Naive thymus-derived CD4-positive, alpha-beta T cell (primary cell): ENCODE data around the gene LAMA5. TPM values are rescaled to one million over a fixed set of nuclear protein-coding genes. Genes with fewer than 3 reads are reported as not detected.

ENCODE experiments used
- ATAC-seq: fragments of 150-1000 bp; cut with Tn5 transposase; 2 replicates; pipeline ENCODE4 v1.10.0; 2021; ENCODE audit warnings: mild to moderate bottlenecking, moderate library complexity
- CTCF ChIA-PET: fragments of 350-600 bp; sonication (Branson Sonifier 250); formaldehyde crosslinking; loops from one replicate; lab custom pipeline; 2021; ENCODE audit warnings: antibody characterized with exemption; lab: Charles Lee
- POLR2A ChIA-PET: fragments of 350-600 bp; sonication (Branson Sonifier 250); formaldehyde crosslinking; loops from one replicate; lab custom pipeline; 2021; ENCODE audit warnings: antibody characterized with exemption, inconsistent platforms; lab: Charles Lee
- DNase-seq, 9 donors: peaks; one replicate each; pipeline versions ENCODE4 v3.0.0 to v3.0.0-alpha.2; 2020 to 2022; ENCODE audit warnings: mixed read lengths in 1 of 9
- H3K27ac ChIP-seq: one replicate; pipeline ENCODE4 v1.7.0; 2013; ENCODE audit warnings: mild to moderate bottlenecking, low read depth, low read length, moderate library complexity
- H3K27me3 ChIP-seq, 2 donors: one replicate each; pipeline ENCODE4 v1.7.0; 2013; ENCODE audit warnings: low read length in 2 of 2, mild to moderate bottlenecking in 2 of 2, moderate library complexity in 2 of 2; ENCODE audit not compliant: control insufficient read depth in 2 of 2, insufficient read depth in 2 of 2
- H3K36me3 ChIP-seq, 3 experiments: 1 replicate in 2 of 3; 2 replicates in 1 of 3; pipeline ENCODE4 v1.7.0; 2013; ENCODE audit warnings: low read length in 3 of 3, mild to moderate bottlenecking in 3 of 3, moderate library complexity in 1 of 3; ENCODE audit not compliant: insufficient read depth in 3 of 3, control insufficient read depth in 2 of 3
- H3K4me1 ChIP-seq, 2 donors: one replicate each; pipeline ENCODE4 v1.7.0; 2013; ENCODE audit warnings: low read length in 2 of 2, mild to moderate bottlenecking in 2 of 2, moderate library complexity in 1 of 2; ENCODE audit not compliant: control insufficient read depth in 2 of 2, insufficient read depth in 2 of 2
- H3K4me3 ChIP-seq: 2 replicates; pipeline ENCODE4 v1.7.0; 2013; ENCODE audit warnings: mild to moderate bottlenecking, low read length
- H3K9me3 ChIP-seq, 3 experiments: 1 replicate in 2 of 3; 2 replicates in 1 of 3; pipeline ENCODE4 v1.7.0; 2013; ENCODE audit warnings: low read length in 3 of 3; ENCODE audit not compliant: control insufficient read depth in 2 of 3
- H3K27ac Mint-ChIP-seq, 9 donors: one replicate each; pipeline ENCODE4 v1.8.0; 2020 to 2022; ENCODE audit warnings: mixed read lengths in 9 of 9, mild to moderate bottlenecking in 8 of 9, moderate library complexity in 5 of 9, inconsistent platforms in 2 of 9
- H3K27me3 Mint-ChIP-seq, 5 donors: one replicate each; pipeline ENCODE4 v1.8.0; 2021 to 2022; ENCODE audit warnings: mixed read lengths in 5 of 5, mild to moderate bottlenecking in 1 of 5
- H3K36me3 Mint-ChIP-seq, 5 donors: one replicate each; pipeline ENCODE4 v1.8.0; 2020 to 2022; ENCODE audit warnings: mixed read lengths in 5 of 5, mild to moderate bottlenecking in 3 of 5, inconsistent platforms in 1 of 5
- H3K4me1 Mint-ChIP-seq, 7 donors: one replicate each; pipeline ENCODE4 v1.8.0; 2020 to 2022; ENCODE audit warnings: mixed read lengths in 7 of 7, mild to moderate bottlenecking in 3 of 7, inconsistent platforms in 1 of 7
- H3K4me3 Mint-ChIP-seq, 10 donors: one replicate each; pipeline ENCODE4 v1.8.0; 2020 to 2022; ENCODE audit warnings: mild to moderate bottlenecking in 10 of 10, mixed read lengths in 10 of 10, moderate library complexity in 6 of 10, inconsistent platforms in 2 of 10
- H3K9me3 Mint-ChIP-seq, 11 donors: one replicate each; pipeline ENCODE4 v1.8.0; 2020 to 2022; ENCODE audit warnings: mixed read lengths in 11 of 11, mild to moderate bottlenecking in 4 of 11, inconsistent platforms in 1 of 11, moderate library complexity in 1 of 11
- intact Hi-C, 2 donors: fragments of 100-400 bp; cut with micrococcal nuclease; formaldehyde crosslinking; loops; one replicate each; pipeline ENCODE4 v1.15.1; 2023
- polyA plus RNA-seq, 2 donors: library from polyadenylated mRNA; unstranded; fragments of 300-500 nt; fragmentation: Illumina TruSeq; gene quantifications; one replicate each; pipeline ENCODE4 v1.2.3, GENCODE V29; 2021
- total RNA-seq, 6 experiments: library from RNA in 5 of 6; stranded (reverse) in 5 of 6; gene quantifications; 1 replicate in 5 of 6; 2 replicates in 1 of 6; pipeline ENCODE4 v1.2.3 and lab custom pipeline; 2021 to 2026

LAMA5 gene
- total and polyA plus RNA-seq, 7 experiments from 2014 or later: 0.05 to 1.3 (median 0.57) TPM; not detected in 2

DNA sequence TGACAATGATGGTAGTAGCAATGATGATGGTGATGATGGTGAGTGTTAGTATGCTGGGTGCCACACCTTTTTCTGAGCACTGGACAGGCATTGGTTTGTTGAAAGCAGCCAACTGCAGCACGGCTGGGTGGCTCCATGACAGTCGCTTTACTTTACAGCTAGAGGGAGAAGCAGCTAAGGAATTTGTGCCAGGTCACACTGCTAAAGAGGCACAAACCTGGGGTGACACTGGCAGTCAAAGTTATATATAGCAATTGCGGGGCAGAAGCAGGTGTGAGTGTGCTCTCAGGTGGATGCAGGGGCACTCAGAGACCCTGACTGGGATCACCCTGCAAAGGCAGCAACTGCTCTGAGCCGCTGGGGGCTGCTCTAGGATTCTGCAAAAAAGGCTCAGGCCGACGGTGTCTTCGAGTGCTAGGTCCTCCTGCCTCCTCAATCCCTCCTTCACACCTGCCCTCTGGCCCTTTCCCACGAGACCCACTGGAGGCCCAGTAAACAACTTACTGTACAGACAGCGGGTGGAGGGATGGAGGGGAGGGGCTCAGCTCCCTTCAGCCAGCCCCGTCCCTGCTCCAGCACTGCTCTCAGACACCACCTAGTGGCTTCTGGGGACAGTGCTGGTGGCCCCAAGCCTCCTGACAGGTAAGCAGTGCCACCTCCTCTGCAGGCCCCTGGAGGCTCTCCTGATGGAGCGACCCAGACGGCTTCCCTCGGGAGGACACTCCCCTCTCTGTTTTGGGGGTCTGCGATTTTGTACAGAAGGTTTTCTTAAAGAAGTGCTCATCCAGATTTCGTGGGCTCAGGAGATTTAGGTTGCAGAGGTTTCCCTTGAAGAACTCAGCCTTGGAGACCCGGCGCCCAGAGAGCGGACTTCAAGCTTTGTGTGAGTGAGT lies 15.4 kb upstream of the LAMA5 start:
- peak overlapping the region in 8 of 9 donors; percentile 32 to 85 (median 66) for H3K27ac Mint-ChIP-seq
- intact Hi-C loops: loop anchor here (1.0 to 10.0 kb wide), 8 partner anchors 25 to 1272 kb away; partner anchors contain the start of genes ADRM1 (in 2 of the 2), CABLES2 (in 1 of the 2), OSBPL2 (in 1 of the 2) and RTEL1 (in 1 of the 2)
- H3K36me3 ChIP-seq: peaks cover 0 to 9% (median 0%) of the 10 kb centered on the region in 3 experiments
- H3K4me1 ChIP-seq: peaks cover 14 to 15% of the 10 kb centered on the region in 2 donors
- POLR2A ChIA-PET: interaction anchor here (0.5 to 0.9 kb wide), 2 partner anchors 25 to 83 kb away, joined by 3 to 4 read pairs; no protein-coding TSS in a partner anchor
- H3K27me3 ChIP-seq: no peaks in the 10 kb centered on the region
- CTCF ChIA-PET: interaction anchor here (0.7 to 1.4 kb wide), 5 partner anchors 27 to 371 kb away, joined by 3 to 5 read pairs (median 3); no protein-coding TSS in a partner anchor
- H3K4me1 Mint-ChIP-seq: peaks cover 26 to 40% (median 31%) of the 10 kb centered on the region in 7 donors
- peak overlapping the region; percentile 10 for H3K27ac ChIP-seq
- no peaks in the 10 kb centered on the region for H3K9me3 ChIP-seq
- peaks cover 0 to 6% (median 3%) of the 10 kb centered on the region in 11 donors for H3K9me3 Mint-ChIP-seq
- peaks cover 6 to 16% (median 6%) of the 10 kb centered on the region in 5 donors for H3K36me3 Mint-ChIP-seq
- no peak overlapping the region for H3K4me3 ChIP-seq
- H3K27me3 Mint-ChIP-seq: no peaks in the 10 kb centered on the region
- ATAC-seq (peak; percentile 83), DNase-seq (peak; percentile 58 to 80 (median 76))
- H3K4me3 Mint-ChIP-seq: peak overlapping the region in 5 of 10 donors; percentile 16 to 38 (median 21)

DNA sequence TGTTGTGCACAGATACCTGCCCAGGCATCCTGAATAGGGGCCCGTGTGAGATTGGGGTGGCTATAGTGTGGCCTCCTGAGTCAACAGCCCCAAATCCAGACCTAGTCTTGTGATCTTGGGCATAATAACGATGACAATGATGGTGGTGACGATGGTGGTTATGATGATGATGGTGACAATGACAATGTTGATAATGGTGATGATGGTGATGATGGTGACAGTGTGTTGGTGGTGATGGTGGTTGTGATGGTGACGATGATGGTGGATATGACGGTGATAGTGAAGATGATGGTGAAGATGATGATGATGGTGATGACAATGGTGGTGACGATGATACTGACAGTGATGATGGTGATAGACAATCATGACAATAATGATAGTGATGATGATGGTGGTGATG lies 14.7 kb upstream of the LAMA5 start:
- ChIA-PET POLR2A (no interaction called here), CTCF (interaction anchor here (0.9 to 1.1 kb wide), 2 partner anchors 81 to 370 kb away, joined by 3 to 5 read pairs; no protein-coding TSS in a partner anchor)
- peaks cover 23 to 36% (median 29%) of the 10 kb centered on the region in 7 donors for H3K4me1 Mint-ChIP-seq
- Histone ChIP-seq H3K27ac (peak overlapping the region; percentile 12), H3K27me3 (no peaks in the 10 kb centered on the region), H3K9me3 (no peaks in the 10 kb centered on the region), H3K36me3 (peaks cover 0 to 4% (median 0%) of the 10 kb centered on the region in 3 experiments), H3K4me1 (peaks cover 12 to 13% of the 10 kb centered on the region in 2 donors), H3K4me3 (no peak overlapping the region)
- DNase-seq (no peak), ATAC-seq (no peak)
- H3K4me3 Mint-ChIP-seq: no peak overlapping the region
- intact Hi-C loops: loop anchor here (1.0 to 10.0 kb wide), 8 partner anchors 25 to 1273 kb away; partner anchors contain the start of genes ADRM1 (in 2 of the 2), CABLES2 (in 1 of the 2), OSBPL2 (in 1 of the 2) and RTEL1 (in 1 of the 2)
- no peaks in the 10 kb centered on the region for H3K27me3 Mint-ChIP-seq
- peaks cover 0 to 6% (median 3%) of the 10 kb centered on the region in 11 donors for H3K9me3 Mint-ChIP-seq
- peak overlapping the region in 6 of 9 donors; percentile 0 to 80 (median 21) for H3K27ac Mint-ChIP-seq
- peaks cover 6 to 13% (median 6%) of the 10 kb centered on the region in 5 donors for H3K36me3 Mint-ChIP-seq

GRCh38 chr20:62381202-62381797 lies 14.2 kb upstream of the LAMA5 start:
- peaks cover 0 to 6% (median 3%) of the 10 kb centered on the region in 11 donors for H3K9me3 Mint-ChIP-seq
- peaks cover 22 to 36% (median 29%) of the 10 kb centered on the region in 7 donors for H3K4me1 Mint-ChIP-seq
- ATAC-seq (no peak), DNase-seq (no peak)
- ChIA-PET CTCF (no interaction called here), POLR2A (no interaction called here)
- H3K36me3 Mint-ChIP-seq: peaks cover 6 to 13% (median 6%) of the 10 kb centered on the region in 5 donors
- no peaks in the 10 kb centered on the region for H3K27me3 Mint-ChIP-seq
- Histone ChIP-seq H3K36me3 (no peaks in the 10 kb centered on the region), H3K9me3 (no peaks in the 10 kb centered on the region), H3K27ac (peak overlapping the region; percentile 12), H3K4me3 (no peak overlapping the region), H3K4me1 (peaks cover 12 to 13% of the 10 kb centered on the region in 2 donors), H3K27me3 (no peaks in the 10 kb centered on the region)
- H3K4me3 Mint-ChIP-seq: no peak overlapping the region
- intact Hi-C loops: loop anchor here (5.0 to 10.0 kb wide), 5 partner anchors 144 to 1274 kb away; partner anchors contain the start of genes OSBPL2 (in 1 of the 2), RTEL1 (in 1 of the 2), STMN3 (in 1 of the 2) and TAF4 (in 1 of the 2)
- H3K27ac Mint-ChIP-seq: peak overlapping the region in 2 of 9 donors; percentile 12 to 45

DNA sequence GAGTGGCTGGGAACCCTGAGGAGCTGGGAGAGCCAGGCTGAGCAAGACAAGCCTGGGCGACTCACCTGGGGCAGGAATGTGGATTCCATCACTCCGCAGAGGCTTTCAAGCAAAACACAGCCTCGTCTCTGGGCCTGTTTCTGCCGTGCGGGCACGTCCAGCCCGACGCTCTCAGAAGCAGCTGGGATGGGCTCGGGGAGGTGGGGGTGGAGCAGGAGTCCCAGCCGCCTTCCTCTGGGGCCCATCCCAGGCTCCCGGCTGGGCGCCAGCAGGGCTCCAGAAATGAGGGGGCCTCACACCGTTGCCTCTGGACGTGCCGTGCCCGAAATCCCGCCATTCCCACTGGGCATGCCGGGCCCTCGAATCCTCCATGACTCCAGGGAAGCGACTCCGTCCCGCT lies 11.1 kb upstream of the LAMA5 start:
- no peak overlapping the region for H3K27ac ChIP-seq
- no peaks in the 10 kb centered on the region for H3K36me3 ChIP-seq
- Mint-ChIP-seq H3K27ac (no peak overlapping the region), H3K4me1 (peaks cover 5 to 14% (median 12%) of the 10 kb centered on the region in 7 donors), H3K9me3 (peaks cover 0 to 6% (median 0%) of the 10 kb centered on the region in 11 donors), H3K27me3 (no peaks in the 10 kb centered on the region), H3K36me3 (peaks cover 6 to 10% (median 6%) of the 10 kb centered on the region in 5 donors), H3K4me3 (no peak overlapping the region)
- H3K27me3 ChIP-seq: no peaks in the 10 kb centered on the region
- intact Hi-C loops: no loop called here
- DNase-seq (no peak), ATAC-seq (no peak)
- peaks cover 0 to 4% of the 10 kb centered on the region in 2 donors for H3K4me1 ChIP-seq
- H3K9me3 ChIP-seq: no peaks in the 10 kb centered on the region
- POLR2A ChIA-PET: no interaction called here
- H3K4me3 ChIP-seq: no peak overlapping the region
- CTCF ChIA-PET: no interaction called here

DNA sequence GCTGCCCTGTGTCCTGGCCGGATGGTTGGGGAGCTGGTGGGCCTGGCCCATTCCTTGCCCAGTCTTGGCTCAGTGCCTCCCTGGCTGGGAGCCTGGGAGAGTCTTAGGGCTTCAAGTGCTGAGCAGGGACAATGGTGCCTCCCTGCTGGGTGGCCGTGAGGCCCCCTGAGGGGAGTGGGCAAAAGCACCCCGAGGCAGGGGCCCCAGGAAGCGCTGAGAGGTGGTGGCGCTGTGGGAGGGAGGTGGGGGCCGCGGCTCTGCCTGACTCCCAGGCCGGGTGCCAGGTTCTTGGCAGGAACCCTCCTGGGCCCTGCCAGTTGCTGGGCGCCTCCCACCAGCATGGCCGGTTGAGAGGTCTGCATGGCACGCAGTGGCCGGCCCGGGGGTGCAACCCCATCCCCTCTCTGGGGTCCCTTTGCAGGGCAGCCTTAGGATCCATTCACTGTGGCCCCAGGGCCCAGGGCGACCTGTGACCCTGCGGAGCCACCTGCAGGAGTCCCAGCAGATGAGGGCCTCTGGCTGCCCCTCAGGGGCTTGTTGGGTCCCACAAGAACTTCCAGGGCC lies 10.6 kb upstream of the LAMA5 start:
- peaks cover 6 to 9% (median 6%) of the 10 kb centered on the region in 5 donors for H3K36me3 Mint-ChIP-seq

DNA sequence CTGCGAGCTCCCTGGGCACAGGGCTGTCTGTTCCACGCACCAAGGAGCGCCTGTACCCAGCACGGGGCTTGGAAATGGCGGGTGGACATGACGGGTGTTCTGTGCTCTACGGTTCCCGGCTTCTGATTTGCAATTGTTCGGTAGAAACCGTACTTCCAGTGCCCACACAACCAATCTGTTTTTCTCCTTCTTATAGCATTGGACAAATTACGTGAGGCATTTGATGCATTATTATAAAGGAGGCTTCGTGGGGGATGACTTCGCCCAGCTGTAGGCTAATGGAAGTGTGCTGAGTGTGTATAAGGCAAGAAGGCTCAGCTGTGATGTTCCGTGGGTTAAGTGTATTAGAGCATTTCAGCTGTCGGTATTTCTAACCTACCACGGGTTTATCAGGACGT lies 10.0 kb upstream of the LAMA5 start:
- ChIA-PET CTCF (interaction anchor here (0.5 kb wide), 1 partner anchor 28 kb away, joined by 3 read pairs; no protein-coding TSS in a partner anchor), POLR2A (no interaction called here)
- peaks cover 0 to 2% (median 0%) of the 10 kb centered on the region in 5 donors for H3K27me3 Mint-ChIP-seq
- Histone ChIP-seq H3K36me3 (no peaks in the 10 kb centered on the region), H3K4me3 (no peak overlapping the region), H3K4me1 (no peaks in the 10 kb centered on the region), H3K27ac (no peak overlapping the region), H3K27me3 (no peaks in the 10 kb centered on the region), H3K9me3 (no peaks in the 10 kb centered on the region)
- no peak for DNase-seq
- H3K27ac Mint-ChIP-seq: peak overlapping the region in 2 of 9 donors; percentile 65 to 93
- no peak overlapping the region for H3K4me3 Mint-ChIP-seq
- peaks cover 0 to 5% (median 0%) of the 10 kb centered on the region in 11 donors for H3K9me3 Mint-ChIP-seq
- no peak for ATAC-seq
- intact Hi-C loops: no loop called here
- peaks cover 4 to 5% (median 4%) of the 10 kb centered on the region in 5 donors for H3K36me3 Mint-ChIP-seq
- H3K4me1 Mint-ChIP-seq: peaks cover 0 to 10% (median 4%) of the 10 kb centered on the region in 7 donors

More for the DNA sequence above, 10.6 kb upstream of the LAMA5 start:
- H3K36me3 ChIP-seq: no peaks in the 10 kb centered on the region
- H3K4me3 ChIP-seq: no peak overlapping the region
- ChIA-PET CTCF (no interaction called here), POLR2A (no interaction called here)
- peaks cover 0 to 4% of the 10 kb centered on the region in 2 donors for H3K4me1 ChIP-seq
- H3K27ac ChIP-seq: no peak overlapping the region
- Mint-ChIP-seq H3K9me3 (peaks cover 0 to 6% (median 0%) of the 10 kb centered on the region in 11 donors), H3K27ac (peak overlapping the region in 1 of 9 donors; percentile 93), H3K27me3 (peaks cover 0 to 2% (median 0%) of the 10 kb centered on the region in 5 donors), H3K4me3 (no peak overlapping the region), H3K4me1 (peaks cover 2 to 14% (median 9%) of the 10 kb centered on the region in 7 donors)
- intact Hi-C loops: no loop called here
- no peak for DNase-seq
- no peak for ATAC-seq
- H3K9me3 ChIP-seq: no peaks in the 10 kb centered on the region
- no peaks in the 10 kb centered on the region for H3K27me3 ChIP-seq
